Rectal smooth muscle tissue (tissue), 1 donor: ENCODE data around the gene GALNT9.

Experiments
- H3K27ac ChIP-seq: one replicate; pipeline ENCODE4 v1.7.0; 2013; ENCODE audit warnings: low read depth, low read length, inconsistent platforms
- H3K27me3 ChIP-seq: one replicate; pipeline ENCODE4 v1.7.0; 2013; ENCODE audit warnings: low read length; ENCODE audit not compliant: control insufficient read depth, insufficient read depth
- H3K36me3 ChIP-seq: one replicate; pipeline ENCODE4 v1.7.0; 2013; ENCODE audit warnings: low read length; ENCODE audit not compliant: control insufficient read depth, insufficient read depth
- H3K4me1 ChIP-seq: one replicate; pipeline ENCODE4 v1.7.0; 2013; ENCODE audit warnings: low read length; ENCODE audit not compliant: control insufficient read depth, insufficient read depth
- H3K4me3 ChIP-seq: one replicate; pipeline ENCODE4 v1.7.0; 2013; ENCODE audit warnings: low read length
- H3K9ac ChIP-seq: one replicate; pipeline ENCODE4 v1.7.0; 2013; ENCODE audit warnings: low read length

GALNT9 gene

GRCh38 chr12:132284827-132285741, 44.3 kb downstream of the GALNT9 start:
- H3K27me3 ChIP-seq = peaks cover 7% of the 10 kb centered on the region

GRCh38 chr12:132284071-132284826, 45.1 kb downstream of the GALNT9 start:
- no peaks in the 10 kb centered on the region for H3K36me3 ChIP-seq
- H3K27me3 ChIP-seq = peaks cover 7% of the 10 kb centered on the region
- H3K9ac ChIP-seq = no peak overlapping the region
- no peak overlapping the region for H3K4me3 ChIP-seq
- H3K4me1 ChIP-seq = no peaks in the 10 kb centered on the region
- no peak overlapping the region for H3K27ac ChIP-seq

More at GRCh38 chr12:132284827-132285741, 44.3 kb downstream of the GALNT9 start:
- Histone ChIP-seq H3K36me3 (no peaks in the 10 kb centered on the region), H3K4me1 (no peaks in the 10 kb centered on the region), H3K9ac (no peak overlapping the region), H3K4me3 (no peak overlapping the region), H3K27ac (no peak overlapping the region)

DNA sequence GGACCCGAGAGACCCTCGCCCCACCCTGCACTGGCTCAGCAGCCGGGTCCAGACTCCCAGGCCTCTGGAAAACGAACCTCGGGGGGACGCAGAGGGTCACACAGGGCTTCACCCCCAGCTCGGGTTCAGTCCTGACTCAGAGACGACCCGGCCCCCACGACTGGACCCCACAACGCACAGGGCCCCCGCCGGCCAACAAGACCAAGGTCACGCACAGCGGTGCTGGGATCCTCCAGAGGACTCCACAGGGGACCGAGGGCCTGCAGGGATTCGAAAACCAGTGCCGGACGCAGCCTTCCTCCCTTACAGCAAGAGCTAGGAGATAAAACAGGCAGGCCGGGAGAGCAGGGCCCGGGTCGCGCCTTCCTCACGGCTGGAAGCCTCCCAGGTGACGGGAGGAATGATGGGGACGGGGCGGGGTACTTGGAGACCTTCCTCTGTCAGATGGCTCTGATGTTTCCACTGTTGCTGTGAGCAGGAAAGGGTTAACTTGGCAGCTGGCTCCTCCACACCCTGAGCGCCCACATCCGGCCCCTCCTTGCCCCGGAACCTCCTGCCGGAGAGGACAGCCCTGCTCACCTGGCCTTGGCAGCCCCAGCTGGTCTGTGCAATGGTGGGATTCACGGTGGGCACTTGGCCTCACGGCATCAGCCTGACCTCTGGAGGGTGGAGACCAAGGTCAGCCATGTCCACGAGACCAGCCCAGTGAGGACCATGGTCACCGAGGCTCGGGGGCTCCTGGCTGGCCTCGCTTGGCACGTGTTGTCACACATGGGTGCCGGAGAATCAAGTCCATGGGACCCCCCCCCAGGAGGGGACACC, 46.2 kb downstream of the GALNT9 start:
- Histone ChIP-seq H3K9ac (no peak overlapping the region), H3K36me3 (no peaks in the 10 kb centered on the region), H3K4me1 (no peaks in the 10 kb centered on the region), H3K4me3 (no peak overlapping the region), H3K27ac (no peak overlapping the region), H3K27me3 (peaks cover 7% of the 10 kb centered on the region)

GRCh38 chr12:132282031-132282949, 47.1 kb downstream of the GALNT9 start:
- H3K27me3 ChIP-seq = peaks cover 7% of the 10 kb centered on the region
- H3K4me3 ChIP-seq = no peak overlapping the region
- H3K9ac ChIP-seq = no peak overlapping the region
- no peak overlapping the region for H3K27ac ChIP-seq
- H3K4me1 ChIP-seq = no peaks in the 10 kb centered on the region
- H3K36me3 ChIP-seq = no peaks in the 10 kb centered on the region

GRCh38 chr12:132281038-132281437, 48.4 kb downstream of the GALNT9 start:
- no peak overlapping the region for H3K27ac ChIP-seq
- no peak overlapping the region for H3K4me3 ChIP-seq
- no peaks in the 10 kb centered on the region for H3K36me3 ChIP-seq
- no peaks in the 10 kb centered on the region for H3K4me1 ChIP-seq
- peaks cover 7% of the 10 kb centered on the region for H3K27me3 ChIP-seq
- no peak overlapping the region for H3K9ac ChIP-seq

GRCh38 chr12:132280406-132280805, 49.0 kb downstream of the GALNT9 start:
- no peak overlapping the region for H3K4me3 ChIP-seq
- H3K27me3 ChIP-seq = peaks cover 5% of the 10 kb centered on the region
- H3K9ac ChIP-seq = no peak overlapping the region
- H3K36me3 ChIP-seq = no peaks in the 10 kb centered on the region
- no peak overlapping the region for H3K27ac ChIP-seq
- no peaks in the 10 kb centered on the region for H3K4me1 ChIP-seq

DNA sequence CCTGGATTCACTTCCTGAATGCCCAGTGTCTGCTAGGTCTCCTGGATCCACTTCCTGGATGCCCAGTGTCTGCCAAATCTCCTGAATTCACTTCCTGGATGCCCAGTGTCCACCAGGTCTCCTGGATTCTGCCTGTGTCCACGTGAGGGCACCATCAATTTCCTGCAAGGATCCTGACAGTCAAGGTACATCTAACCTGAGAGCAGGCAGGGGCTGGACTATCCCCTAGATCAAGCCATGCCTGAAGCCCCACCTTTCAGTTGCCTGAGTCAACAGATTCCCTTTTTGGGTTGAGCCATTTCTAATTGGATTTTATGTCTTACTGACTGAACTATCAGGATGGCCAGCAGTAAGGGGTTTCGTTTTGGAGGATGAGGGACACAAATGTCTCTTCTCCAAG, 49.5 kb downstream of the GALNT9 start:
- no peak overlapping the region for H3K4me3 ChIP-seq
- H3K36me3 ChIP-seq = no peaks in the 10 kb centered on the region
- H3K4me1 ChIP-seq = peaks cover 3% of the 10 kb centered on the region
- H3K27me3 ChIP-seq = peaks cover 5% of the 10 kb centered on the region
- H3K27ac ChIP-seq = no peak overlapping the region
- H3K9ac ChIP-seq = no peak overlapping the region

DNA sequence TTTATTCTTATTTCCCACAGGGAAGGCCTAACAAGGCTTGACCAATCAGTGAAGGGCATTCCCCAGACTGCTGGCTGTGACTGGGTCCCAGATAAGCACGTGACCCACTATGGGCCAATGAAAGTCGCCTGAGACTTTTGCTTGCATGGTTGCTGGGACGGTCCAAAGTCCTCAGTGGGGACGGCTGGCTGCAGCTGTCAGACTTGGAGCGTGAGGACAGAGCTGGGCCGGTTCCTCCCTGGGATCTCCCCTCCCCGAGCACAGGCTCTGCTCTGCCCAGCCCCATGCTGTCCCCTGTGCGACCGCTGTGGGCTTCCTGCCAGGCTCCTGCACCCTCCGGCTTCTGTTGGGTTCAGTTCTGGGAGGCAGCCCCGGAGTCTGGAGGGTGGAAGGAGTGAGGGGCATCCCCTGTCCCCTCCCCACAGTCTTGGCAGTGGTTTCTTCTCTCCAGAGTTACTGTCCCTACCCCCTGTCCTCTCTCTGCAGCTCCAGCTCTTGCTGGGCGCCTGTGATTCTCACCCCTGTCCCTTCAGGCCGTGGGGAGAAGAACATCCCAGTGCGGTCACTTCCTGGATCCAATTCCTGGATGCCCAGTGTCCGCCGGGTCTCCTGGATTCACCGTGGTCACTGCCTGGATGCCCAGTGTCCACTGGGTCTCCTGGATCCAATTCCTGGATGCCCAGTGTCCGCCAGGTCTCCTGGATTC, 50.1 kb downstream of the GALNT9 start:
- H3K36me3 ChIP-seq = no peaks in the 10 kb centered on the region
- H3K4me3 ChIP-seq = no peak overlapping the region
- no peak overlapping the region for H3K9ac ChIP-seq
- H3K4me1 ChIP-seq = peaks cover 8% of the 10 kb centered on the region
- H3K27ac ChIP-seq = no peak overlapping the region
- H3K27me3 ChIP-seq = peaks cover 5% of the 10 kb centered on the region

- H3K4me1 ChIP-seq = peaks cover 9% of the 10 kb centered on the region
- no peak overlapping the region for H3K4me3 ChIP-seq
- H3K27me3 ChIP-seq = peaks cover 2% of the 10 kb centered on the region
- no peak overlapping the region for H3K9ac ChIP-seq
- H3K36me3 ChIP-seq = no peaks in the 10 kb centered on the region
- H3K27ac ChIP-seq = no peak overlapping the region
Observed at GRCh38 chr12:132278401-132279183, 50.8 kb downstream of the GALNT9 start.

DNA sequence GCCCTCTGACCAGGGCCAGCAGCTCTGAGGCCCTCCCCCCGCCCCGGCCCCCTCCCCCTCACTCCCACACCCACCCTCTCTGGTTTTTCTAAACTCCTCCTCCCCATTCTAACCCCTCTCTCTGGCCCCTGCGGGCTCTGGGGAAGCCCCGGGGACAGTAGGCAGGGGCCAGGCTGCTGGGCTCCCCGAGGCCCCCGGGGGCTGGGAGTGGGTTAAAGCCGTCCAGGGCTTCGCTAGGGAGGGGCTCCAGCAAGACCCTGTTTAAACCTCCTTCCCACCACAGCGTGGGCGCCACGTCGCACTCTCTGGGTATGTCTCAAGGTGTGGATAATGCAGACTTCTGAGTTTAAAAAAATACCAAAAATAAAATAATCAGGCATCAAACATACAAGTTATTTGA, 51.4 kb downstream of the GALNT9 start:
- Histone ChIP-seq H3K4me1 (peaks cover 12% of the 10 kb centered on the region), H3K27ac (no peak overlapping the region), H3K9ac (no peak overlapping the region), H3K36me3 (no peaks in the 10 kb centered on the region), H3K27me3 (no peaks in the 10 kb centered on the region), H3K4me3 (no peak overlapping the region)
